Sigmoid colon (tissue), 7 donors: ENCODE data around the gene SPTBN4. TPM values are rescaled to one million over a fixed set of nuclear protein-coding genes. Genes with fewer than 3 reads are reported as not detected.

ENCODE experiments used
- DNase-seq: peaks from one replicate; pipeline ENCODE4 v3.0.0-alpha.2; 2019
- H3K27ac ChIP-seq, 4 donors: fragments of 200-600 bp; sonication (generic); one replicate each; pipeline ENCODE4 v1.5.1; 2016 to 2019; ENCODE audit warnings: mild to moderate bottlenecking in 1 of 4
- H3K27me3 ChIP-seq, 3 donors: fragments of 200-600 bp; sonication (generic); one replicate each; pipeline ENCODE4 v1.5.1; 2019; ENCODE audit warnings: mild to moderate bottlenecking in 1 of 3
- H3K36me3 ChIP-seq, 4 donors: fragments of 200-600 bp; sonication (generic); one replicate each; pipeline ENCODE4 v1.5.1; 2016 to 2019
- H3K4me1 ChIP-seq, 4 donors: fragments of 200-600 bp; sonication (generic); one replicate each; pipeline ENCODE4 v1.5.1; 2017 to 2019
- H3K4me3 ChIP-seq, 4 donors: fragments of 200-600 bp; sonication (generic); one replicate each; pipeline ENCODE4 v1.5.1; 2017 to 2019; ENCODE audit warnings: mild to moderate bottlenecking in 2 of 4, moderate library complexity in 1 of 4
- H3K9me3 ChIP-seq, 4 donors: fragments of 200-600 bp in 3 of 4; sonication (generic) in 3 of 4; one replicate each; pipeline versions ENCODE4 v1.5.1 to v1.6.1; 2013 to 2019
- EP300 ChIP-seq, 4 donors: sonication (generic); formaldehyde crosslinking; IDR thresholded peaks; one replicate each; pipeline ENCODE4 v1.6.1; 2017; ENCODE audit warnings: antibody characterized with exemption in 4 of 4
- POLR2A ChIP-seq, 2 donors: fragments of 450-650 bp; IDR thresholded peaks; one replicate each; pipeline ENCODE4 v1.6.1; 2016; ENCODE audit warnings: antibody characterized with exemption in 2 of 2, mild to moderate bottlenecking in 2 of 2, moderate library complexity in 2 of 2
- POLR2AphosphoS5 ChIP-seq, 4 donors: sonication (generic); formaldehyde crosslinking; IDR thresholded peaks; one replicate each; pipeline ENCODE4 v1.6.1; 2017; ENCODE audit warnings: antibody characterized with exemption in 4 of 4
- WGBS, 2 donors: extraction: QIAGEN DNeasy Blood & Tissue Kit; methylation state at CpG; one replicate each; pipeline ENCODE4 v1.1.7; 2013; 5-methylcytosine and 5-hydroxymethylcytosine counted together
- intact Hi-C: fragments of 100-400 bp; cut with DNase I; formaldehyde crosslinking; loops from one replicate; pipeline ENCODE4 v1.15.1; 2023
- polyA plus RNA-seq, 3 donors: library from polyadenylated mRNA; stranded (reverse); fragments of 200-250 nt; gene quantifications; one replicate each; pipeline ENCODE4 v1.2.3, GENCODE V29; 2013
- total RNA-seq, 4 donors: library from RNA; depleted of rRNA; stranded (reverse); fragments of >200 nt; gene quantifications; one replicate each; pipeline ENCODE4 v1.1.0, GENCODE V29; 2016
- TF ChIP-seq, protein P1 (sequence below), 4 experiments: fragments of 450-650 bp in 3 of 4; fragments of 200-600 bp in 1 of 4; IDR thresholded peaks; one replicate each; pipeline ENCODE4 v1.5.1; 2016 to 2019; ENCODE audit warnings: antibody characterized with exemption in 4 of 4, mild to moderate bottlenecking in 3 of 4, moderate library complexity in 2 of 4
- donor health status: healthy with polysubstance abuse.
- donor health status: Bipolar disorder and iron deficiency.
- donor health status: healthy.

SPTBN4 gene
- total and polyA plus RNA-seq, 7 donors: 0.23 to 5.0 (median 1.8) TPM; not detected in 1

DNA sequence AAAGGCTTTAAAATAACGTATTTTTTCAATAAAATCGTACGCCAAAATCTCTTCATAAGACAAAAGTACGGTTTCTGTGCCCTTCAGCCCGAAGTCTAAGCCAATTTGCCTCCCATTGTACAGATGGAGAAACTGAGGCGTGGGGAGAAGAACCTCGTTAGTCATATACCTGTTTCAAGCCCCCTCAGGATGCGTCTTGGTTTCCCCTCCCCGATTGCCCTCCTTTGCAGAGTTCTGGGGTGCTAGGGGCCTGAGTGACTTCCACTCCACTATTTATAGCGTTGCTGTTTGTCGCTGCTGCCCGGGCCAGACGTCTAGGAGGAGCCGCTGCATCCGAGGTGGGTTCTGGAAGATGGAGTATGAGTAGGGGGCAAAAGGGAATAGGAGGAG lies 132.1 kb downstream of the SPTBN4 start:
- Histone ChIP-seq H3K27ac (peak overlapping the region; percentile 71 to 85 (median 80)), H3K9me3 (no peaks in the 10 kb centered on the region), H3K4me3 (no peak overlapping the region), H3K36me3 (no peaks in the 10 kb centered on the region), H3K4me1 (peaks cover 0 to 71% (median 68%) of the 10 kb centered on the region in 4 donors), H3K27me3 (peaks cover 9 to 48% (median 47%) of the 10 kb centered on the region in 3 donors)
- intact Hi-C loops: loop anchor here (1.0 to 10.0 kb wide), 3 partner anchors 50 to 294 kb away; no protein-coding TSS in a partner anchor
- no peak for TF ChIP-seq POLR2A (IDR thresholded peaks at IDR 0.05)
- TF ChIP-seq, protein P1, sequence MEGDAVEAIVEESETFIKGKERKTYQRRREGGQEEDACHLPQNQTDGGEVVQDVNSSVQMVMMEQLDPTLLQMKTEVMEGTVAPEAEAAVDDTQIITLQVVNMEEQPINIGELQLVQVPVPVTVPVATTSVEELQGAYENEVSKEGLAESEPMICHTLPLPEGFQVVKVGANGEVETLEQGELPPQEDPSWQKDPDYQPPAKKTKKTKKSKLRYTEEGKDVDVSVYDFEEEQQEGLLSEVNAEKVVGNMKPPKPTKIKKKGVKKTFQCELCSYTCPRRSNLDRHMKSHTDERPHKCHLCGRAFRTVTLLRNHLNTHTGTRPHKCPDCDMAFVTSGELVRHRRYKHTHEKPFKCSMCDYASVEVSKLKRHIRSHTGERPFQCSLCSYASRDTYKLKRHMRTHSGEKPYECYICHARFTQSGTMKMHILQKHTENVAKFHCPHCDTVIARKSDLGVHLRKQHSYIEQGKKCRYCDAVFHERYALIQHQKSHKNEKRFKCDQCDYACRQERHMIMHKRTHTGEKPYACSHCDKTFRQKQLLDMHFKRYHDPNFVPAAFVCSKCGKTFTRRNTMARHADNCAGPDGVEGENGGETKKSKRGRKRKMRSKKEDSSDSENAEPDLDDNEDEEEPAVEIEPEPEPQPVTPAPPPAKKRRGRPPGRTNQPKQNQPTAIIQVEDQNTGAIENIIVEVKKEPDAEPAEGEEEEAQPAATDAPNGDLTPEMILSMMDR (IDR thresholded peaks at IDR 0.05): peak in 1 of 4 experiments; percentile 5
- DNase-seq: no peak
- WGBS, 2 donors: 9 to 10% methylated on average over 15 of the region's 15 CpGs

DNA sequence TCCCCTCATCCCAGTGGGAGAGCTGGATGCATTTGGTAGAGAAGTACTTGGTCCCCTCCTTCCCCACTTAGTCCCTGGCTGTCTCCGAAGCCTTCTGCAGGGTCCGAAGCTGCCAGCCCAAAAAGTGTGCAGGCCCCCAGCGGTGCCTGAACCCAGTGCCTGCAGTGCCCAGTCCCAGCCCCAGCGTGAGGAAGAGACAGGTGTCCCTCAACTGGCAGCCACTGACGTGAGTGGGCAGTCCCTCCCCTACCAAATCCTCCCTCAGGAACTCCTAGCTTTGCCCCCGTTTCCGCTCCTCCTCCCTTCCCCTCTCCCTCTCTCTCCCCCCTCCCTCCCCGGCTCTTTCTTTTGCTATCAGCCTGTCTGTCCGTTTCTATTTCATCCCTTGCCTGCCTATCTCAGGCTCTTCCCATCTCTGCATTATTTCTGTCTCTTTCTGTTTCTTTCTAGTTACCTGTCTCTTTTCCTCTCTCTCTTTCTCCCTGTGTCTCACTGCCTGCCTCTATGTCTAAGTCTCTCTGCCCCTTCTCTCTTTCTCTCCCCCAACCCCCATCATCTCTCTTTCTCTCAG lies 132.6 kb downstream of the SPTBN4 start:
- H3K4me3 ChIP-seq: peak overlapping the region in 1 of 4 donors; percentile 61
- no peaks in the 10 kb centered on the region for H3K36me3 ChIP-seq
- no peak for DNase-seq
- TF ChIP-seq, protein P1 (IDR thresholded peaks at IDR 0.05): no peak
- TF ChIP-seq EP300 (IDR thresholded peaks at IDR 0.05) (no peak), POLR2A (IDR thresholded peaks at IDR 0.05) (no peak), POLR2AphosphoS5 (IDR thresholded peaks at IDR 0.05) (no peak)
- H3K9me3 ChIP-seq: no peaks in the 10 kb centered on the region
- H3K4me1 ChIP-seq: peaks cover 0 to 76% (median 72%) of the 10 kb centered on the region in 4 donors
- H3K27me3 ChIP-seq: peaks cover 9 to 48% (median 47%) of the 10 kb centered on the region in 3 donors
- H3K27ac ChIP-seq: peak overlapping the region; percentile 71 to 85 (median 80)
- WGBS, 2 donors: 4 to 8% methylated on average over 9 of the region's 9 CpGs
- intact Hi-C loops: loop anchor here (1.0 to 10.0 kb wide), 3 partner anchors 51 to 295 kb away; no protein-coding TSS in a partner anchor

DNA sequence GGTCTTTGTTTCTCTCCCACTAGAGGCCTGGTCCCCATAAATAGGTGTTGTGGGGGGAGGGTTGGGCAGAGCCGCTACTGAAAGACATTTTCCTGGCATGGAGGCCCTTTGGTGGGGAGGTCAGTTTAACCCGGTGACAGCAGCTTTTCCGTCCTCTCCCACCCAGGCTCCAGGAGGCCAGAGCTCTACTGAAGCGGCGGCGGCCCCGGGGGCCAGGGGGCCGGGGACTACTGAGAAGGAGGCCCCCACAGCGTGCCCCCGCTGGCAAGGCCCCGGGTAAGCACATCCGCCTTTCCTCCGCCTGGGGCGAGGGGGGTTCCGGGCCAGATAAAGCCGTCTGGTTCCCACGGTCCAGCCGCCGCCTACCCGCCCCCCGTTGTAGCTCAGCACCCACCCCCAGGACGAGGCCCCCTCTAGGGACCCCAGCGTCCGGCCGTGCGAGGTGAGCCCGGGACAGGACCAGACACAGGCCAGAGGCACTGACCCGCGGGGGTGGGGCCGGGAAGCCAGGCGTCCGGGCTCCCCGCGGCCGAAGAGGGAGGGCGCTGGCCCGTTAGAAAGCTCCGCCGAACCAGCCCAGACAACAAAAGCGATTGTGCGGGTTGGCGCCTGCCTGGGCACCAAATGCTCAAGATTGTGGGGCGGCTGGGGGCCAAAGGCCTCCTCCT lies 133.2 kb downstream of the SPTBN4 start:
- H3K4me1 ChIP-seq: peaks cover 0 to 82% (median 78%) of the 10 kb centered on the region in 4 donors
- DNase-seq: peak; percentile 77
- TF ChIP-seq, protein P1 (IDR thresholded peaks at IDR 0.05): no peak
- TF ChIP-seq EP300 (IDR thresholded peaks at IDR 0.05): no peak
- no peak for TF ChIP-seq POLR2AphosphoS5 (IDR thresholded peaks at IDR 0.05)
- no peak for TF ChIP-seq POLR2A (IDR thresholded peaks at IDR 0.05)
- H3K27ac ChIP-seq: peak overlapping the region; percentile 71 to 85 (median 80)
- WGBS, 2 donors: 4 to 6% methylated on average over 43 of the region's 43 CpGs
- H3K4me3 ChIP-seq: peak overlapping the region in 2 of 4 donors; percentile 50 to 61
- H3K9me3 ChIP-seq: no peaks in the 10 kb centered on the region
- intact Hi-C loops: loop anchor here (1.0 to 10.0 kb wide), 7 partner anchors 37 to 295 kb away; partner anchors contain the start of genes BLVRB, SERTAD3 and SPTBN4
- H3K27me3 ChIP-seq: peaks cover 9 to 47% (median 43%) of the 10 kb centered on the region in 3 donors
- no peaks in the 10 kb centered on the region for H3K36me3 ChIP-seq

DNA sequence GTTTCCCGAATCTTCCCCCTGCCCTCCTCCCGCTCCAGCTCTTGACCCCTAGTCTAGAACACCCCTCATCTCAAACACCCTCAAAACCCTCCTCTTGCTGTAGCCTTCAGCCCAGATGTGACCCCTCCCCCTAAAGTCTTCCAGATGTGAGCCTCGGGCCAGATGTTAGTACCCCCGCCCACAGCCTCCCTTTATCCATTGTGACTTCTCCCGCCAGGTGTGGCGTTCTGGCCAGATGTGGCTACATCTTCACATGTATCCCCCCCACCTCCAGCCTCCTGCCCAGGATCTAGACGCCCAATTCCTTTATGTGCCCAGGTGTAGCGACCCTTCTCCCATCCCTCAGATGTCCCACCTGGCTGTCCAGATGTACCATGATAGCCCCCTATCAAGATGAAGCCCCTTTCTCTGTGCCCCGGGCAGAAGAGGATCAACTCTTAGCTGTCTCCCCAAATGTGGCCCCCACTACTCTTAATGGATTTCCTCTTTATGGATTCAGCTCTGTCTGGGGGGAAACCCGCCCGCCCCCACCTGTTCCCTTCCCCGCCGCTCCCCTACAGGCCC lies 133.9 kb downstream of the SPTBN4 start:
- H3K9me3 ChIP-seq: no peaks in the 10 kb centered on the region
- peak overlapping the region; percentile 71 to 85 (median 80) for H3K27ac ChIP-seq
- peaks cover 0 to 88% (median 85%) of the 10 kb centered on the region in 4 donors for H3K4me1 ChIP-seq
- H3K4me3 ChIP-seq: peak overlapping the region; percentile 12 to 61 (median 53)
- TF ChIP-seq POLR2A (IDR thresholded peaks at IDR 0.05): no peak
- no peak for TF ChIP-seq EP300 (IDR thresholded peaks at IDR 0.05)
- TF ChIP-seq, protein P1 (IDR thresholded peaks at IDR 0.05): no peak
- TF ChIP-seq POLR2AphosphoS5 (IDR thresholded peaks at IDR 0.05): no peak
- no peaks in the 10 kb centered on the region for H3K36me3 ChIP-seq
- H3K27me3 ChIP-seq: peaks cover 9 to 42% (median 37%) of the 10 kb centered on the region in 3 donors
- intact Hi-C loops: loop anchor here (5.0 kb wide), 4 partner anchors 37 to 178 kb away; partner anchors contain the start of genes BLVRB, SERTAD3 and SPTBN4
- 3 to 7% methylated on average over 13 of the region's 13 CpGs for WGBS, 2 donors
- DNase-seq: no peak
